GM10266 (cell line): ENCODE measurements around the gene SYMPK.

Source experiments
- DNase-seq: peaks from one replicate; pipeline ENCODE4 v3.0.0; 2012; ENCODE audit errors: extremely low spot score
- TF ChIP-seq, protein P1 (sequence below): IDR thresholded peaks from 2 replicates; pipeline ENCODE4 v1.5.1; 2012; ENCODE audit warnings: mild to moderate bottlenecking, low read depth; ENCODE audit not compliant: control insufficient read depth, insufficient read depth; ENCODE audit errors: missing control alignments

The SYMPK gene

DNA sequence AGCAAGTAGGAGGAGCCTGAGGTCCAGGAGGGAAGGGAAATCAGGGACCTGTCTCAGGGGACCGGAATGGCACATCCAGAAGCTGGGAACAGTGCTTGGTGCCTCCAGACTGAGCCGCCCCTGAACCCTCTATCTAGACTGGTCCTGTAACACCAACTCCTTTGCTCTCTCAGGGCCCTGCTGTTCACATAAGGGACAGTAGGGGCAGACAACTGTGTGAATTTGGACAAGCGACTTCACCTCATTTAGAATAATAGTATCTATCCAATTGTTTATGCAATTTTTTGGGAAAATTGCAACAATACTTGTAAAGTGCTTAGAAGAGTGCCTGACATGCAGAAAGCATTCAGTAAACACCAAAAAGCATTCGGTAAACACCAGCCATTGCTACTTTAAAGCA, 14.0 kb downstream of the SYMPK start:
- TF ChIP-seq, protein P1, sequence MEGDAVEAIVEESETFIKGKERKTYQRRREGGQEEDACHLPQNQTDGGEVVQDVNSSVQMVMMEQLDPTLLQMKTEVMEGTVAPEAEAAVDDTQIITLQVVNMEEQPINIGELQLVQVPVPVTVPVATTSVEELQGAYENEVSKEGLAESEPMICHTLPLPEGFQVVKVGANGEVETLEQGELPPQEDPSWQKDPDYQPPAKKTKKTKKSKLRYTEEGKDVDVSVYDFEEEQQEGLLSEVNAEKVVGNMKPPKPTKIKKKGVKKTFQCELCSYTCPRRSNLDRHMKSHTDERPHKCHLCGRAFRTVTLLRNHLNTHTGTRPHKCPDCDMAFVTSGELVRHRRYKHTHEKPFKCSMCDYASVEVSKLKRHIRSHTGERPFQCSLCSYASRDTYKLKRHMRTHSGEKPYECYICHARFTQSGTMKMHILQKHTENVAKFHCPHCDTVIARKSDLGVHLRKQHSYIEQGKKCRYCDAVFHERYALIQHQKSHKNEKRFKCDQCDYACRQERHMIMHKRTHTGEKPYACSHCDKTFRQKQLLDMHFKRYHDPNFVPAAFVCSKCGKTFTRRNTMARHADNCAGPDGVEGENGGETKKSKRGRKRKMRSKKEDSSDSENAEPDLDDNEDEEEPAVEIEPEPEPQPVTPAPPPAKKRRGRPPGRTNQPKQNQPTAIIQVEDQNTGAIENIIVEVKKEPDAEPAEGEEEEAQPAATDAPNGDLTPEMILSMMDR = no peak
- no peak for DNase-seq

DNA sequence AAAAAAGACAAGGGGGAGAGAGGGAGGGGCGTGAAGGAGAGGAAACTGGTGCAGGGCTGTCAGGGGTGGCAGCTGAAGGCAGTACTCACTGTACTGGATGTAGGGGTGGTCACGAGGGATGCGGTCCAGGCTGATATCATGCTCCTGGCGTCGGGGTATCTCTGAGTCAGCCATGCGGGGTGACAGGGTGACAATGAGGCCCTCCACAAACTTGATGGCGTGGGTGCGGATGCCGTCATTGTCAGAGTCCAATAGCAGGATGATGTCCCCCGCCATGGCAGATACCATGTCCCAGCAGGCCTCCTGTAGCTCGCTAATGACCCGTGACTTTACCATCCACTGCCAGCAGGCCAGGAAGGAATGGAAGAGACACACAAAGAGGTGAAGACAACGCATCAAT, 15.3 kb downstream of the SYMPK start:
- TF ChIP-seq, protein P1 = no peak
- DNase-seq = no peak

DNA sequence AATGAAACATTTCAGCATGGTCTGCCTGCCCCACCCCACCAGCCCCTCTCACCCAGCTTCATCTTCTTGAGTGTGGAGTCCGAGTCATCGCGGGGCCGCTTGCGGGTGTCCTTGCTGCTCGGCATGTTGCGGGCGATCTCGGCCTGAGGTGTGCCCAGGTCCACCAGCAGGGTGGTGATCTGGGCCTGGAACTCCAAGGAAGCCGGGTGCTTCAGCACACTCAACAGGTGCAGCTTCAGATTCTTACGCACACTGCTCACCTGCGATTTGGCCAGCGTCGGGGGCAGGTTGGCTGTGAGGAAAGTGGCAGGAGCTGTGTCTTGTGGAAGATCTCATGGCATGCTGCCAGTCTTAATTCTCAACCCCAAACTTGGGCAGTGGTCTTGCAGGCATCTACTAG, 20.7 kb downstream of the SYMPK start:
- DNase-seq = no peak
- TF ChIP-seq, protein P1 = no peak

DNA sequence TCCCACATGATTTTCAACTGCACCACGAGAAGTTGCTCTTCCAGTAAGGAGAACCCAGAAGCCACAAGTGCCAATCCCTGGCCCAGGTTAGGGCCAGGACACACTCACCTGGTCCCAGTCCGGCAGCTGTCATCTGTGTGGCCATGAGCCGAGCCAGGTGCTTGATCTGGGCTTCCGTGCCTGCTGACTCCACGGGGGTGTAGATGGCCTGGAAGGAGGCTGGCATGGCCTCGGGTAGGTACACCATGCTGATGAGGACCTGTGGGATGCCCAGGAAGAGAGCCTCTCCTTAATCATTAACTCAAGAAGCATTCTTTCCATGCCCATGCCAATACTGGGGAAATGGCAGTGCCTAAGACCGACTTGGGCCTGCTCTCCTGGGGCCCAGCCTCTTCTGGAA, 28.0 kb downstream of the SYMPK start:
- TF ChIP-seq, protein P1 = no peak

DNA sequence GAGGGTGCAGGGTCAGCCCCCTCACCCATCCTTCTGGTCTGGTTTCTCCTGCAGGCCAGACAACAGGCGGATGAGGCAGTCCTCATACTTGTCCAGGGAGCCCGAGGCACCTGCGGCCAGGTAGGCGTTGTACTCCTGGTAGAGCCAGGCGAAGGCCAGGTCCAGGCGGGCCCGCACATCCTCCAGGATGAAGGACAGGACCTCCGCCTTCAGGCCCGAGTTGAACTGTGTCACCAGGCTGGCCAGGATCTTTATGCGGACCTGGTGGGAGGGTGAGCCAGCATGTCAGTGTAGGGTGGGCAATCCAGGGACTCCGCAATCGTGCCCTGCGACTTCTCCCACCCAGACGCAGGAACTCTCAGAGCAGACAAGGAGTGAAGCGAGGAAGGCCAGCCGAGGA, 34.0 kb downstream of the SYMPK start:
- TF ChIP-seq, protein P1 = no peak
- DNase-seq = no peak

More for the DNA sequence above, 28.0 kb downstream of the SYMPK start:
- DNase-seq = no peak

DNA sequence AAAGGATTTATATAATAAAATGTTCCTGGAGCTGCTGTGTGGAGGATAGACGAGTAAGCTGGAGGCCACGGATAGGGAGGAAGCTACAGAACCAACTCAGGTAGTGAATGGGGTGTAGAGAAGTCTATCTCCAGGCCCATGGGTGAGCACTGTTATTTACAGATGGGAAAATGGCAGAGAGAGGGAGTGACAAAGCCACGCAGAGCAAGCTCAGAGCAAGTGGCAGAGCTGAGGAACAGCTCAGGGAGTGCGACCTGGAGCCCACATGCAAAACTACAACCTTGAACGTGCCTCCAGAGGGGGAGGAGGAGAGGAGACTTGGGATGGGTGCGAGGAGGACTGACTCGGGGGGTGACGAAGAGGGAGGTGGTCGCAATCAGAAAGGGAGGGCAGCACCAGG, 34.4 kb downstream of the SYMPK start:
- no peak for DNase-seq
- TF ChIP-seq, protein P1 = no peak

DNA sequence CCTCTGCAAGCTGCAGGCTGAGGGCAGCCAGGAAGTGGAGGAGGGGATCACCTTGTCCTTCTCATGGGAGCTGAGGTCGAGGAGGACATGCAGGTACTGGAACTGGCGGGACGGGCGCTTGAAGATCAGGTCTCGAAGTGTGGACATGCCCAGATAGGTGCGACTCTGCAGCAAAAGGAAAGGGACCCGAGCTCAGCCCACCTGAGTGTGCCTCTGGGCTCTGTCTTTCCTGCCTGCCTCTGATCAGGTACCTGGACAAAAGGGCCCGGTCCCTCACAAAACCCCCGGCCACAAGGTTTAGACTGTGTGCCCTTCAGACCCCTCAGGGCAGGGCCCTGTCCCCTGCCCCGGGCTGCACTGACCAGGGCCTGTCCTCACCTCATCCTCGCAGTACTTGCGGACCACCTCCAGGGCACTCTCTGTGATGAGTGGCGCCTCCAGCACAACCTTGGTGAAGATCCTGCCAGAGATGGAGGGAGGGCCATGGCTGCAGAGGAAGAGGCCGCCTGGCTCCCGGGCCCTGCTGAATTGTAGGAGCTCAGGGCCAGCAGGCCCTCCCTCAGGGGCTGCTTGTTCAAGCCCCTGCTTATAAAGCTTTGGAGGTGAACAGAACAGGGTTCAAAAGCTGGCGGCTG, 35.4 kb downstream of the SYMPK start:
- TF ChIP-seq, protein P1 = no peak
- no peak for DNase-seq
